Stimulated activated CD8-positive, alpha-beta memory T cell treated with anti-CD3 and anti-CD28 coated beads, Interleukin-15, amount 100 ng/mL, for 48 hours (primary cell): Measurements from ENCODE around the gene FLNC.

Source experiments
- DNase-seq, 2 donors: peaks; one replicate each; pipeline ENCODE4 v3.0.0-alpha.2; 2020; ENCODE audit warnings: low read depth in 2 of 2

The FLNC gene

DNA sequence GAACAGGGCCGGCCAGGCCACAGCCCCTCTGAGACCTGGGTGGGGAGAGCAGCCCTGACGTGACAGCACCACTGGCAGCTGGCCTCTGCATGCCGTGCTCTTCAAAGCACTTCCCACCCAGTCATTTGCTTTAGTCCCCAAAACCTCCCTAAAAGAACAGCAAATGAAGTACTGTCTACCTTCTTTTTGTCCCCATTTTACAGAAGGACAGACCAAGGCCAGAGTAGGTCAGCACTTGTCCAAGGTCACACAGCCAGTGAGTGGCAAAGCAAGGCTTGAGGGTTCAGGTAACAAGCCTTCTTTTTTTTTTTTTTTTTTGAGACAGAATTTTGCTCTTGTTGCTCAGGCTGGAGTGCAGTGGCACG is 47.5 kb downstream of the FLNC start:
- DNase-seq = no peak

DNA sequence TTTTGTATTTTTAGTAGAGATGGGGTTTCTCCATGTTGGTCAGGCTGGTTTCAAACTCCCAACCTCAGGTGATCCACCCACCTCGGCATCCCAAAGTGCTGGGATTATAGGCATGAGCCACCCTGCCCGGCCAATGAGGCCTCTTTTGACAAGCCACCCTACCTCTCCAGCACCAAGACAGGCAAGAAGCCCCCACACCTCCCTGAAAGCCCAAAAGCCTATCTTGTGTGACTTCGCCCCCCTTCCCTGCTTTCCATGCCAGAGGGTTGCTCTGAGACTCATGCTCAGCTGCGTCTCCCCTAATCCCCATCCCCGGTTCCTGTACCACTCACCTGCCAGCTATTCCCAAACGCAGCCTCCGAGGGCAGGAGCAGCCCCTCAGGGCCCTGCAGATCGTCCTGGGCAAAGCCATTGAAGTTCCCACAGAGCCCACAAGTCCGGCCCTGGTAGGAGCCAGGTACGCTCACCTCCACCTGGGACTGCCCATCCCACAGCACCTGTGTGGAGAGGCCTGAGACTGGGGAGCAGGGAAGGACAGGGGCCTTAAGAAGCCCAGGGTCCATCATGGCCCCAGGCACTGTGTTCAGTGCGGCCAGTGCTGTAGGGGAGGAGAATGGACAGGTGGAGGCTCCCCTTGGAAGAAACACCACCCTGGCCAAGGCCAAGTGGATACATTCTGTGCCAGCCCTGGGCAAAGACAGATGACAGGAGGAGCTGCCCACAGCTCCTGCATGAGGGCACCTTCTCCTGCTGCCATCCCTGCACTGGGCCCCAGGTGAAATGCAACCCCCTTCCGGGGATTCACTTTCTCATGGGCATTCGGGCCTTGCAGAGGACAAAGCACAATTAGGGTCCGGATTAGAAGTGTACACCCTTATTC is 48.3 kb downstream of the FLNC start:
- no peak for DNase-seq

DNA sequence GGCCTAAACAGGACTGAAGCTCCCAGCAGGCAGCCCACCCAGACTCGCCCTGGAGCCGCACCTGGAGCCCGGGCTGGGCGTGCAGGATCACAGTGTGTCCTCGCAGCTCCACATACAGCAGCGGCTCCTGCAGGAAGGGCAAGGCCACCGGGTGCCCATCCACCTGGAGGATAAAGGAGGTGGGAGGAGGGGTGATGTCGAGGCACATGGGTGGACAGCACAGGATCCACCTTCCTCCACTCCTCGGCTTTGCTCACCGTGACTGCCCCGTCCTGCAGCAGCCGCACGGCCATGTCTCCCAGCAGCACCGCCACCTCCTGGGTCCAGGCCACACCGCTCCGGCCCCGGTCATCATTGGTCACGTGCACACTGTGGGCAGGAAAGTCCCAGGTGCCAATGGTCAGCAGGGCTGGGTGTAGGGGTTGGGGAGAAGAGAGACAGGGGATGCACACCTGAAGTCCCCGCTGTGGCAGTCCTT is 49.3 kb downstream of the FLNC start:
- no peak for DNase-seq

DNA sequence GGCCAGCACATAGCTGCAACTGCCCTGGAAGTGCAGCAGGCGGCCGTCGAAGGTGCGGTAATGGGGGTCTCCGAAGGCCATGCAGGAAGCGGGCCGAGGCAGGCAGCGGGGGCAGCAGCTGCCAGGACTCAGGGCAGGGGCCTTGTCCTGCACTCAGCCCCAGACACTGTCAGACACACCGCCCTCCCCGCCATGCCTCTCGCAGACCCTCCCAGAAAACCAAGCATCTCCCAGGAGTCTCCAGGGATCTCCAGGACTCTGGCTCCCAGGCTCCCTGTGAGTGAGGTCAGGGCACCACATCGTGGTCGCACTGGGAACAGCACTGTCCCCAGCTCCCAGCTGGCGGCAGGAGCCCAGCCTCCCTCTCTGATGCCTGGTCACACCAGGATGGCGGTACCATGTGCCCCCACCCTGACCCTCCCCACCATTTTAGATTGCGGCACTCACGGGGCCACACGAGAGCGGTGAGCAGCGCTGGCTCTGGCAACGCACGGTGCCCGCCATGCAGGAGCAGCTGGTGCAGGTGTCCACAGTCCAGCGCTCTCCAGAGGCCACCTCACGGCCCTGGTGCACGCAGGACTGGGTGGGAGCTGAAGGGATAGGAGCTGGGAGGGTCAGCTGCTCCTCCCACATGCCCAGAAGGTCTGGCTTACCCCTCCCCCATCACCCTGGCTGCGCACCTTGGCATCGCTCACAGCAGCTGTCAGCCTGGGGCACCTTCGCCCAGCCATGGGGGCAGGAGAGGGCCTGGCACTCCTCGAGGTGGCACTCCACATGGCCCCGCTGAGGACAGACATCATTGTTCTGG is 49.9 kb downstream of the FLNC start:
- no peak for DNase-seq

DNA sequence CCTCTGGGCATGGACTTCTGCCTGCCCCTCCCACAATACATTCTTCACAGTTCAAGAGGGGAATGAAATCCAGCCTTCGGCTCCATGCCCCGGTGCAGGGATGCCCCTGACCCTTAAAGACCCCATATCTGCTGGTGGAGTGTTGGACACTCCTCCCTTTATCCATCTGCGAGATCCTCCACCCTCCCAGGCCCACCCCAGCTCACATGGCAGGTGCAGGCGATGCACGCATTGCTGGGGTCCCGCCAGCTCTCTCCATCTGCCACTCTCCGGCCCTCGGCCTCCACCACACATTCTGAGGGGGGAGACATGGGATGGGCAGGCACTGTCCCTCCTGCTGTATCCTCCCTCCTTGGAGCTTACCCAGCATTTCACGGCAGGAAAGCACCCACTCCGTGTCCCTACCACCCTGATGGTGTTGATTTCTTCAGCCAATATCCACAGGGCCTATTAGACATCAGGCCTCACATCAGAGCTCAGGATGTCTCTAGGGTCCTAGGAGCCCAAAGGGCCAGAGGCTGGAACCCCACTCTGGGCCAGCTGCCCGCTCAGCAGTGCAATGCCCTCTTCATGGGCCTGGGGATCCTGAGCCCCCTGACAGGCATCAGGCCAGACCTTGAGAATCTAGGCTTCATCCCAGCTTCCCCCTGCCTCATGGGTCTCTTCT is 50.7 kb downstream of the FLNC start:
- DNase-seq = no peak

DNA sequence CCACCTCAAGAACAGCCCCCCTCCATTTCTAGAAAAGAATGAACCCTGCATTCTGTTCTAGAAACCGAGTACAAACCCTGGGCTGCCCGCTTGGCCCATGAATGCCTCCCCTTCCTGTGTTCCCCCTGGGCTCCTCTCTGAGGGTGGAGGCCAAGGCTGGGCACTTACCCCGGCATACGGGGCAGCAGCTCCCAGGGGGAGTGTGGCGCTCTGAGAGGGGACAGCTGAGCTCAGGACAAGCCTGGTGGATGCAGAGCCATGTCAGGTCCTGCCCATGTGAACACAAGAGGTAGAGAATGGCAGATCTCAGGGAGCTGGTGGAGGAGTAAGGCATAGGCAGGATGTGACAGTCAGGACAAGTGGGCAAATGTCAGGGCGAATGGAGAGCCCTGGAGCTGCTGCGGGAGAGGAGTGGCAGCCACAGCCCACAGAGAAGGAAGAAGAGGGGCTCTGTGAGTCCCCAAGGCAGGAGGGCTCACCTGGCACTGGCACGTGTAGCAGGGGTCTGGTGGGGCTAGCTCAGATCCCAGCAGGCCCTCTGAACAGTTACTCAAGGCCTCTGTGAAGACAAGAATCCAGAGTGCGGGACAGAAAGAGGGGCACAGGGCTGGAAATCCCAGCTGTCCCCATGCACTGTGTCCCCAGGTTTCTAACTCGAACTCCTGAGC is 51.4 kb downstream of the FLNC start:
- no peak for DNase-seq

DNA sequence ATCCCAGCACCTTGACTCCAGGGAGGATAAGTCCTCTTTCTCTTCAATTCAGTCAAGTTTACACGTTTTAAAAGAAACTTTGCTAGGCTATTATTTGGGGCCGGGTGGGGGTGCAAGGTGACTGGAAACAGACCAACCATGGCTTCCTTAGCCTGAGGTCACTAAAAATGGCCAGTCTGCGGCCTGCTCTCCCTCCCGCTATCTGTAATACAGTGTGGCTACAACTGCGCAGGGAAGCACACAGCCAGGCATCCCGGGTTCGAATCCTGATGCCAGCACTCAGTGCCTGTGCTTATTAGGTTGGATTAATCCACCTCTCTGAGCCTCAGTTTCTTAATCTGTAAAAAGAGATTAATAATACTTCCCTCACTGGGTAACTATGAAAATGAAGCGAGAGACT is 51.9 kb downstream of the FLNC start:
- no peak for DNase-seq

DNA sequence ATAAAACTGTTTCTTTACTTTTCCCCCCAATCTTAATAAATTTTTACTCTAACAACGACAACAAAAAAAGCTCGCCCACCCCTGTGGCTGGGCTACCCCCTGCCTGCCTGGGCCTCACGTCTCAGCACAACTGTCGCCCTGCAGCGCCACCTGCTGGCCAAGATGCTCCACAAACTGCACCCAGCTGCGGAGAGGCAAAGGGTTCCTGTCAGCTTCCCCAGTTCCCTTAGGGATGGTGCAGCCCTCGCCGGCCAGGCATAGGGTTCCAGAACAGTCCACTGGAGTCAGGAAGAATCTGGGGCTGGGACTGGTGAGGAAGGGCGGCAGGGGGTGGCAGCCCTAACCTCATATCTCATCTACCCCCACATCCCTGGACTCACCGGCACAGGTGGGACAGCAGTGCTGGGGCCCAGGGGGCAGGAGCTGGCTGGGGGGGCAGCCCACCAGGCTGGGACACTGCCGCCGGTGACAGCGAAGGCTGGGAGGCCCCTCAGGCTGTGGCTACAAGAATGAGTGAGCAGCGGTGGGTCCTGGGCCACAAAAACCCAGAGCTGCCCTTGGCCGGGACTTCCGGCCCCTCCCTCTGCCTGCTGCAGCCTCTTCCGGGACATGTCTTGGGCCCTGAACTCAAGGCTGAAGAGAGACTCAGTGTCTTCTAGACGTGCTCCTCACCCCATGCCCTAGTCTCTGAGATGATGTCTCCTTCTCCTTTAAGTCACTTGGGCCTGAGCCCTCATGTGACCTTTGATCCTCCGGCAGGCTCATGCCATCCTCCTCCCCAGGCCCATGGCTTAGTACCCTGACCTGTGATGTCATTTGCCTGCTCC is 53.6 kb downstream of the FLNC start:
- peak; percentile 56 to 71 for DNase-seq

DNA sequence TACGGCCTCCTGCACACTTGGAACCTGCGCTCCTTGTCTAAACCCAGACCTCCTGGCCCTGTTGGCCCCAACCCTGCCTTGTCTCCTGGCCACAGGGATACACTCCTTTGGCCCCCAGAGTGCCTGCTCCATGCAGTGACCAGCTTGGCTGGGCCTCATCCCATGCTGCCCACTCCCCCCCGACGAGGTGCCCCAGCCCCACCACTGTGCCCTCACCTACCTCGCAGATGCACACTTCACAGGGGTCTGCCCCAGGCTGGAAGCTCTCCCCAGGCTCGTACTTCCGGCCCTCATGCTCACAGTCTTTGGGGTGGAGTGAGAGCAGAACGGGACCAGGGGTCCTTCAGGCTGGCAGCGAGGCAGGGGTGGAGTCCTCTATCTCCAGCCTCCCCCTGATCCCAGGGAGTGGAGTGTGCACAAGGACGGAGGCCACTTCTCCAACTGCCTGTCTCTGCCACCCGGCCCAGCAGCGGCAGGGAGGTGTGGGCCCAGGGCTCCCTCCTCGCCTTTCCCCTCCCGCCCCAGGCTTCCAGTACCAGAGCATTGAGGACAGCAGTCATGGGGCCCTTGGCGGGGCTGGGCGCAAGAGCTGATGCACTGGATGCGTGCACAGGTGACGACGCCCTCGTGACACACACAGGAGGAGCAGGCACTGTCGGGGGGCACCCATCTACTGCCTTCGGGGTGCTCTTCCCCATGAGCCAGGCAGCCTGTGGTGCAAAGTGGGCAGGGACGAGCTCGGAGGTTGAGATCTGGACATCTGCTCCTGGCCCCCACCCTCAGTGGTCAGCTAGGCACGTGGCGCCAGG is 54.6 kb downstream of the FLNC start:
- no peak for DNase-seq

DNA sequence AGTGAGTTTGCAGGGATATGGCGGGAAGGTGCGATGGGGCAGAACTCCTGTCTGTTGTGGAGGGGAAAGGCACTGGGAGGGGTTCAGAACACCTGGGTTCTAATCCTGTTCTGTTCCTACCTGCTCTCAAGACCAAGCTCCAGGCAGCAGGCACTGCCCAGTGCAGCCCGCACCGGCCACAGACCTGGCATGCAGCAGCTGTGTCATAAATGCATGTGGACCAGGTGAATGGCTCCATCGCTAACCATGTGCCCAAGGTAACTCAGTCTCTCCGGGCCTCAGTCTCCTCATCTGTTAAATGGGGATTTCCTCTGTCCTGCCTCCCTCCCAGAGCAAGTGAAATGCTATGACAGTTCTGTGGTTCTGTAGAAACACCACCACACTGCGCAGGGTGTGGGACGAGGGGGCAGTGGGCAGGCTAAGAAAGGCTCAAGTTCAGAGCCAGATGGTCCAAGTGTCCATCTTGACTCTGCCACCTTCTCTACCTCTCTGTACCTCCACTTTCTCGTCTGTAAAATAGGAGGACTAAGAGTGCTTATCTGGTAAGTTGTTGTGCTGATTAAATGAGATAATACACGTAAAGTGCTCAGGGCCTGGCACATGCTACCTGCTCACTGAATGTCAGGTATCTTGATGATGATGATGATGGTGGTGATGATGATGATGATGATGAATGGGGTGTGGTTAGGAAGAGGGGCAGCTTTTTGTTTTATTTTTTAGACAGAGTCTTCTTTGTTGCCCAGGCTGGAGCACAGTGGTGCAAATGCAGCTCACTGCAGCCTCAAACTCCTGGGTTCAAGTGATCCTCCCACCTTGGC is 55.4 kb downstream of the FLNC start:
- DNase-seq = no peak

DNA sequence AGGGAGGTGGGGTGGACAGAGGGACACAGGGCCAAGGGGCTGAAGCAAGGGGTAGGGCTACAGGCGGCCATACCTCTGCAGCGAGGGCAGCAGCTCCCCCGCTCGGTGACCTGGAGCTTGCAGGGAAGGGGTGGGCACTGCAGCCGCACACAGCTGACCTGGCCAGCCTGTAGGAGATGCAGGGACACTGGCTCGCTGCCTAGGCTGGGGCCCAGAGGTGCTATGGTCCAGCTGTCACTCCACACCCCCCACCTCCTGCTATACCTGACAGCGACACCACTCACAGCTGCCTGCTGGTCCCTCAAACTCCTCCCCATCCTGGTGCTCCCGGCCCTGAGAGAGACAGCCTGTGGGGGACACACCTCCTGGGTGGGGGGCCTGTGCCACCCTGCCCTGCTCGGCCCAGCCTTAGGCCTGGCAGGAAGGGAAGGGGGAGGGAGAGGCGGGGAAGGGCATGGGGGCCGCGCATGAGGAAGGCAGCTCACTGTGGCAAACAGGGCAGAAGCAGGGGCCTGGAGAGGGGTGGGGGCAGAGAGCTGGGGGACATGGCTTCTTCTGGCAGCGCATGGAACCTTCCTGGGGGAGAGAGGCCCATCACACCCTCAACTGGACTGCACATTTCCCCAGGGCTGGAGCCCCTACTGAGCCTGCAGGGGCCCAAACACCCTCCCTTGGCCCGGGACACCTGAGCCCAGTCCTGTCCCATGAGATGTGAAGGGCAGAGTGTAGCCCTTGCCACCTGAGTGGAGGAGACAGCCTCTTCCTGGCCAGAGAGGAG is 56.4 kb downstream of the FLNC start:
- DNase-seq = no peak

DNA sequence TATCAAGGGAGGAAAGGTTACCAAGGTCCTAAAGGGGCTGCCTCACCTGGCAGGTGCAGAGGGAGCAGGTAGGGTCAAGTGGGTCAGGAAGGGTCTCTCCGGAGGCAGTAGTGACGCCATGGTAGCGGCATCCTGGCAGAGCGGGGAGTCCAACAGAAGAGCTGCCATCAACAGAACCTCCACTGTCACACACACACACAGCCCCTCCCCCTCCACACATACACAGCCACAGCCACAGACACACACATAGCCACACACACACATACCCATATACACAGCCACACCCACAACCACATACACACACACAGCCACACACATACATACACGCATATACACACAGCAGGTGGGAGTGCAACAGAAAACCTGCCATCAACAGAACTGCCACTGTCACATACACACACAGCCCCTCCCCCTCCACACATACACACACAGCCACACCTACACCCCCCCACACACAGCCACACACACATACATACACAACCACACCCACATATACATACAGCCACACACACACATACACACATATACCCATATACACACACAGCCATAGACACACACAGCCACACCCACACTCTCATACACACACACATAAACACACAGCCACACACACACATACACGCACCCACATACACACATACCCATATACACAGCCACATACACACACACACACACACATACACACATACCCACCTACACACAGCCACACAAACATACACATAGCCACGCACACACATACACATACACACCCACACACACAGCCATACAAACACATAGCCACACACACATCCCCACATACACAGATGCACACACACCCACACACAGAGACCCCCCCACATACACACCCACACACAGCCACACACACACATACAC is 57.2 kb downstream of the FLNC start:
- no peak for DNase-seq

DNA sequence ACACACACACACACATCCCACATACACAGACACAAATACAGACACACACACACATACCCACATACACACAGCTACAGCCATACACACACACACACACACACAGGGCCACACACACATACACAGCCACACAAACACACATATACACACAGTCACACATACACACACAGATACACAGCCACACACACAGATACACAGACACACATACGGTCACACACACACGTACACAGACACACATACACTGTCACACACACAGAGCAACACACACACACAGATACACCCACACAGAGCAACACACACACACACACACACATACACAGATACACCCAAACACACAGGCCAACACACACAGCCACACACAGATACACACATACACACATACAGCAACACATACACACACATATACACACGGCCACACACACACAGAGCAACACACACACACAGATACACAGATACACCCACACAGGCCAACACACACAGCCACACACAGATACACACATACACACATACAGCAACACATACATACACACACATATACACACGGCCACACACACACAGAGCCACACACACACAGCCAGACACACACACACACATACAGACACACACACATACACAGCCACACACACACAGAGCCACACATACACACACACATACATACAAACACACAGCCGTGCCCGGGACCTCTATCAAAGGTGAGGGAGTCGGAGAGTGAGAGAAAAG is 58.0 kb downstream of the FLNC start:
- no peak for DNase-seq

DNA sequence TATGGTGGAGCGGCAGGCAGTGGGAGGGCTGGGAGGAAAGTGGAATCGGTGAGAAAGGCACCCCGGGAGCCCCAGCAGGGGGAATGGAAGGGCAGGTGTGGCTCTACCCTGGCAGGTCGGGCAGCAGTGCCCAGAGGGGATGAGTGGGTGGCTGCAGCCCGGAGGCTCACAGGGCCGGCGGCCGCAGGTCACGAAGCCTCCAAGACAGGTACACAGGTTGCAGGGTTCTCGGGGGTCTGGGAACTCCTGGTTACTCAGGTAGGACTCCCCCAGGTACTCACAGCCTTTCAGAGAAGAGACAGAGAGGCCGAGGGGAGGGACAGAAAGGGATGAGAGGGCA is 58.5 kb downstream of the FLNC start:
- no peak for DNase-seq

DNA sequence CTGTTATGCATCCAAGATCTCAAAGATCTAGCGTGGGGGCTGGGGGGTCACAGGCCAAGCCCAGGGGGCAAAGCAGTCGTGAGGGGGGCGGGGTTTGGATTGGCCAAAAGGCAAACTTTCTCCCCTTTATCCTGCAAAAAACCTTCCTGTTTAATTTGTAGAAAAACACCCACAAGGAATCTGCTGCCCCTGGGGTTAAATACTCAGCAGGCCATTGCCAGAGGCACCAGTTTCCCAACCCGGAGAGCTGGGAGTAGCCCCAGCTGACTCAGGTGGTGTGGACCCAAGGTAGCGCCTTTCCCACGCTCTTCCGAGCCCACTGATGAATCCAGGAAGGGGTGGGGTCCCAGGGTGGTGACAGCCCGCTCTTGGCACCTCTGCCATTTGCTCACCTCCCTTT is 58.9 kb downstream of the FLNC start:
- no peak for DNase-seq

DNA sequence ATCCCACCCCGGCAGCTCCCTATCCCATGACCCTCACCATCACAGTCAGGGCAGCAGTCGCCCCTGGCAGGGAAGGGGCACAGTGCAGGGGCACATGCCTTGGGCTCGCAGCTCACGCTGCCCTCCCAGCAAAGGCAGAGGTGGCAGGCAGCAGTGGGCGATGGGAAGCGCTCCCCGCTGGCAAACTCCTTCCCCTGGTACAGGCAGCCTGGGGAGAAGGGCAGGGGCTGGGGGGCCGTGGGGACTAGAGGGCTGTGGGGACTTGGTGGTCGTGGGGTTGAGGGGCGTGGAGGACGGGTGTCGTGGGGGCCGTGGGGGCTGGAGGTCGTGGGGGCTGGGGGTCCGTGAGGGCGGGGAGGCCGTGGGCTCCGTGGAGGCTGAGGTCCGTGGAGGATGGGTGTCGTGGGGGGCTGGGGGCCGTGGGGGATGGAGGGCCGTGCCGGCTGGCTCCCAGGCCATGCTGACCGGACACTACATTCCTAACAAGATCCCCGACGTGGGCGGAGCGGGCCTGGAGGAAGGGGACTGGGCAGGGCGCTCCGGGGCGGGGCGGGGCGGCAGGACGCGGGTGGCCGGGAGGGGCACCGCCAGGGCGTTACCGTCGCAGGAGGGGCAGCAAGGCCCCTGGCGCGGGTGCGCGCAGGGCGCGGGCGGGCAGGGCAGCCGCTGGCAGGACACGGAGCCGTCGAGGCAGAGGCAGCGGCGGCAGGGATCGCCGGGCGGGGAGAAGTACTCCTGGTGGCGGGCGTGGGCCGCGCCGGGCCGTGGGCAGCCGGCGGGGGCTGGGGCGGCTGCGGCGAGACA is 60.3 kb downstream of the FLNC start:
- DNase-seq = no peak
